HepG2 (cell line): Measurements from ENCODE around the gene SLC25A28. TPM values are rescaled to one million over a fixed set of nuclear protein-coding genes. Genes with fewer than 3 reads are reported as not detected.

Experiments
- ADNP ChIP-seq: sonication (generic); formaldehyde crosslinking; IDR thresholded peaks from 2 replicates; pipeline ENCODE4 v1.4.0; 2020; ENCODE audit warnings: missing genetic modification reagents
- BORCS8-MEF2B ChIP-seq: sonication (generic); formaldehyde crosslinking; IDR thresholded peaks from 2 replicates; pipeline ENCODE4 v1.8.0; 2022; ENCODE audit warnings: mild to moderate bottlenecking, missing genetic modification reagents
- CHD2 ChIP-seq: IDR thresholded peaks from 2 replicates; pipeline ENCODE4 v1.6.1; 2011; ENCODE audit warnings: low read depth, low read length, improper control_type of control experiment
- HBP1 ChIP-seq: IDR thresholded peaks from 2 replicates; pipeline ENCODE4 v1.6.1; 2016; ENCODE audit warnings: low read depth, control low read depth
- HNRNPUL1 ChIP-seq: fragments of 200-400 bp; formaldehyde crosslinking; IDR thresholded peaks from 2 replicates; pipeline ENCODE4 v1.6.1; 2017; ENCODE audit warnings: low read depth, mild to moderate bottlenecking, low read length, moderate library complexity
- ISX ChIP-seq: sonication (generic); formaldehyde crosslinking; conservative IDR thresholded peaks from 2 replicates; pipeline ENCODE4 v1.5.0; 2020; ENCODE audit warnings: missing genetic modification reagents
- JDP2 ChIP-seq: sonication (generic); formaldehyde crosslinking; IDR thresholded peaks from 2 replicates; pipeline ENCODE4 v1.8.1; 2022; ENCODE audit warnings: missing genetic modification reagents, borderline replicate concordance
- RFXAP ChIP-seq: sonication (generic); formaldehyde crosslinking; IDR thresholded peaks from 2 replicates; pipeline ENCODE4 v1.4.0; 2020; ENCODE audit warnings: missing genetic modification reagents, borderline replicate concordance
- ZBED4 ChIP-seq: sonication (generic); formaldehyde crosslinking; IDR thresholded peaks from 2 replicates; pipeline ENCODE4 v1.4.0; 2020; ENCODE audit warnings: missing genetic modification reagents, borderline replicate concordance
- ZFP36L1 ChIP-seq: sonication (generic); formaldehyde crosslinking; IDR thresholded peaks from 2 replicates; pipeline ENCODE4 v1.8.0; 2022; ENCODE audit warnings: mild to moderate bottlenecking, missing genetic modification reagents, moderate library complexity
- ZGPAT ChIP-seq: IDR thresholded peaks from 2 replicates; pipeline ENCODE4 v1.6.1; 2016; ENCODE audit warnings: mild to moderate bottlenecking
- ZNF660 ChIP-seq: sonication (generic); formaldehyde crosslinking; IDR thresholded peaks from 2 replicates; pipeline ENCODE4 v1.5.1; 2020; ENCODE audit warnings: mild to moderate bottlenecking, low read depth, missing genetic modification reagents, borderline replicate concordance
- ZNF749 ChIP-seq: sonication (generic); formaldehyde crosslinking; IDR thresholded peaks from 2 replicates; pipeline ENCODE4 v1.8.0; 2022; ENCODE audit warnings: mild to moderate bottlenecking, missing genetic modification reagents, moderate library complexity, borderline replicate concordance
- polyA plus RNA-seq, 8 experiments: library from polyadenylated mRNA; depleted of rRNA in 3 of 8; stranded (reverse) in 7 of 8; unstranded in 1 of 8; fragments of >200 nt; fragmentation: Illumina TruSeq in 4 of 8; extraction: Trizol in 4 of 8; gene quantifications; 2 replicates each; pipeline versions ENCODE4 v1.2.1 to v1.2.3, GENCODE V29; 2011 to 2016; ENCODE audit warnings: low read depth in 4 of 8, missing spikeins in 1 of 8, mixed read lengths in 1 of 8; ENCODE audit not compliant: insufficient read depth in 1 of 8
- total RNA-seq, 5 experiments: library from RNA; depleted of rRNA; stranded (reverse); fragments of >200 nt; fragmentation: Illumina TruSeq; extraction: Trizol; gene quantifications; 2 replicates each; pipeline ENCODE4 v1.2.3, GENCODE V29; 2016; ENCODE audit warnings: low read depth in 1 of 5
- TF ChIP-seq, protein P1 (sequence below): sonication (generic); formaldehyde crosslinking; IDR thresholded peaks from 2 replicates; pipeline ENCODE4 v1.5.0; 2020; ENCODE audit warnings: mild to moderate bottlenecking, missing genetic modification reagents, borderline replicate concordance

SLC25A28 gene
- total and polyA plus RNA-seq, 2 of the 13 experiments (the other 11 are each of a cell fraction or from before 2014, with no cell fraction given): 15.2 to 41.0 TPM

DNA sequence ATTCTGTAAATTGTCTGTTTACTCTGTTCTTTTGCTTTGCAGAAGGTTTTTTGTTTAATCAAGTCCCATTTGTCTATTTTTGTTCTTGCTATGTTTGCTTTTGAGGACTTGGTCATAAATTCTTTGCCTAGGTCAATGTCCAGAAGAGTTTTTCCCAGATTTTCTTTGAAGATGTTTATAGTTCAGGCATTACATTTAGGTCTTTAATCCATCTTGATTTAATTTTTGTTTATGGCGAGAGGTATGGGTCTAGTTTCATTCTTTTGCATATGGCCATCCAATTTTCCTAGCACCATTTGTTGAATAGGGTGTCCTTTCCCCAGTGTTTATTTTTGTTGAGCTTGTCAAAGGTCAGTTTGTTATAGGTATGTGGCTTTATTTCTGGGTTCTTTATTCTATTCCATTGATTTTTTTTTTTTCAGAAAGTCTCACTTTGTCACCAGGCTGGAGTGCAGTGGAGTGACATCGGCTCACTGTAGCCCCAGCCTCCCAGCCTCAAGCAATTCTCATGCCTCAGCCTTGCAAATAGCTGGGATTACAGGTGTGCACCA, 27.4 kb upstream of the SLC25A28 start (continued):
- TF ChIP-seq ZGPAT (no peak; the same call in 1 of the 2 replicates), ZFP36L1 (CRISPR knock-in tag) (no peak), ADNP (CRISPR knock-in tag) (no peak), JDP2 (CRISPR knock-in tag) (no peak), HBP1 (no peak), HNRNPUL1 (no peak), ISX (no peak), CHD2 (no peak), ZNF749 (CRISPR knock-in tag) (no peak), ZNF660 (CRISPR knock-in tag) (no peak), BORCS8-MEF2B (CRISPR knock-in tag) (no peak), ZBED4 (no peak), RFXAP (no peak)
- TF ChIP-seq, protein P1, sequence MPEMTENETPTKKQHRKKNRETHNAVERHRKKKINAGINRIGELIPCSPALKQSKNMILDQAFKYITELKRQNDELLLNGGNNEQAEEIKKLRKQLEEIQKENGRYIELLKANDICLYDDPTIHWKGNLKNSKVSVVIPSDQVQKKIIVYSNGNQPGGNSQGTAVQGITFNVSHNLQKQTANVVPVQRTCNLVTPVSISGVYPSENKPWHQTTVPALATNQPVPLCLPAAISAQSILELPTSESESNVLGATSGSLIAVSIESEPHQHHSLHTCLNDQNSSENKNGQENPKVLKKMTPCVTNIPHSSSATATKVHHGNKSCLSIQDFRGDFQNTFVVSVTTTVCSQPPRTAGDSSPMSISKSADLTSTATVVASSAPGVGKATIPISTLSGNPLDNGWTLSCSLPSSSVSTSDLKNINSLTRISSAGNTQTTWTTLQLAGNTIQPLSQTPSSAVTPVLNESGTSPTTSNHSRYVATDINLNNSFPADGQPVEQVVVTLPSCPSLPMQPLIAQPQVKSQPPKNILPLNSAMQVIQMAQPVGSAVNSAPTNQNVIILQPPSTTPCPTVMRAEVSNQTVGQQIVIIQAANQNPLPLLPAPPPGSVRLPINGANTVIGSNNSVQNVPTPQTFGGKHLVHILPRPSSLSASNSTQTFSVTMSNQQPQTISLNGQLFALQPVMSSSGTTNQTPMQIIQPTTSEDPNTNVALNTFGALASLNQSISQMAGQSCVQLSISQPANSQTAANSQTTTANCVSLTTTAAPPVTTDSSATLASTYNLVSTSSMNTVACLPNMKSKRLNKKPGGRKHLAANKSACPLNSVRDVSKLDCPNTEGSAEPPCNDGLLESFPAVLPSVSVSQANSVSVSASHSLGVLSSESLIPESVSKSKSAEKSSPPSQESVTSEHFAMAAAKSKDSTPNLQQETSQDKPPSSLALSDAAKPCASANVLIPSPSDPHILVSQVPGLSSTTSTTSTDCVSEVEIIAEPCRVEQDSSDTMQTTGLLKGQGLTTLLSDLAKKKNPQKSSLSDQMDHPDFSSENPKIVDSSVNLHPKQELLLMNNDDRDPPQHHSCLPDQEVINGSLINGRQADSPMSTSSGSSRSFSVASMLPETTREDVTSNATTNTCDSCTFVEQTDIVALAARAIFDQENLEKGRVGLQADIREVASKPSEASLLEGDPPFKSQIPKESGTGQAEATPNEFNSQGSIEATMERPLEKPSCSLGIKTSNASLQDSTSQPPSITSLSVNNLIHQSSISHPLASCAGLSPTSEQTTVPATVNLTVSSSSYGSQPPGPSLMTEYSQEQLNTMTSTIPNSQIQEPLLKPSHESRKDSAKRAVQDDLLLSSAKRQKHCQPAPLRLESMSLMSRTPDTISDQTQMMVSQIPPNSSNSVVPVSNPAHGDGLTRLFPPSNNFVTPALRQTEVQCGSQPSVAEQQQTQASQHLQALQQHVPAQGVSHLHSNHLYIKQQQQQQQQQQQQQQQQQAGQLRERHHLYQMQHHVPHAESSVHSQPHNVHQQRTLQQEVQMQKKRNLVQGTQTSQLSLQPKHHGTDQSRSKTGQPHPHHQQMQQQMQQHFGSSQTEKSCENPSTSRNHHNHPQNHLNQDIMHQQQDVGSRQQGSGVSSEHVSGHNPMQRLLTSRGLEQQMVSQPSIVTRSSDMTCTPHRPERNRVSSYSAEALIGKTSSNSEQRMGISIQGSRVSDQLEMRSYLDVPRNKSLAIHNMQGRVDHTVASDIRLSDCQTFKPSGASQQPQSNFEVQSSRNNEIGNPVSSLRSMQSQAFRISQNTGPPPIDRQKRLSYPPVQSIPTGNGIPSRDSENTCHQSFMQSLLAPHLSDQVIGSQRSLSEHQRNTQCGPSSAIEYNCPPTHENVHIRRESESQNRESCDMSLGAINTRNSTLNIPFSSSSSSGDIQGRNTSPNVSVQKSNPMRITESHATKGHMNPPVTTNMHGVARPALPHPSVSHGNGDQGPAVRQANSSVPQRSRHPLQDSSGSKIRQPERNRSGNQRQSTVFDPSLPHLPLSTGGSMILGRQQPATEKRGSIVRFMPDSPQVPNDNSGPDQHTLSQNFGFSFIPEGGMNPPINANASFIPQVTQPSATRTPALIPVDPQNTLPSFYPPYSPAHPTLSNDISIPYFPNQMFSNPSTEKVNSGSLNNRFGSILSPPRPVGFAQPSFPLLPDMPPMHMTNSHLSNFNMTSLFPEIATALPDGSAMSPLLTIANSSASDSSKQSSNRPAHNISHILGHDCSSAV (CRISPR knock-in tag): no peak
